Measurements from ENCODE around the gene GTF3C1.
"Not testable (repeated sequence)": the region's sequence is repeated elsewhere in the genome, so short reads cannot be mapped to it uniquely, and the experiment has no call there.

Gene GTF3C1

GRCh38 chr16:27462846-27463682 lies 86.6 kb downstream of the GTF3C1 start:
- DNase-seq (ENCODE audit: low read depth), result no peak

GRCh38 chr16:27462200-27462845 lies 87.4 kb downstream of the GTF3C1 start:
- no peak for DNase-seq (ENCODE audit: low read depth)

- no peak for DNase-seq (ENCODE audit: low read depth)
Observed at GRCh38 chr16:27461483-27462171, 88.1 kb downstream of the GTF3C1 start.

DNA sequence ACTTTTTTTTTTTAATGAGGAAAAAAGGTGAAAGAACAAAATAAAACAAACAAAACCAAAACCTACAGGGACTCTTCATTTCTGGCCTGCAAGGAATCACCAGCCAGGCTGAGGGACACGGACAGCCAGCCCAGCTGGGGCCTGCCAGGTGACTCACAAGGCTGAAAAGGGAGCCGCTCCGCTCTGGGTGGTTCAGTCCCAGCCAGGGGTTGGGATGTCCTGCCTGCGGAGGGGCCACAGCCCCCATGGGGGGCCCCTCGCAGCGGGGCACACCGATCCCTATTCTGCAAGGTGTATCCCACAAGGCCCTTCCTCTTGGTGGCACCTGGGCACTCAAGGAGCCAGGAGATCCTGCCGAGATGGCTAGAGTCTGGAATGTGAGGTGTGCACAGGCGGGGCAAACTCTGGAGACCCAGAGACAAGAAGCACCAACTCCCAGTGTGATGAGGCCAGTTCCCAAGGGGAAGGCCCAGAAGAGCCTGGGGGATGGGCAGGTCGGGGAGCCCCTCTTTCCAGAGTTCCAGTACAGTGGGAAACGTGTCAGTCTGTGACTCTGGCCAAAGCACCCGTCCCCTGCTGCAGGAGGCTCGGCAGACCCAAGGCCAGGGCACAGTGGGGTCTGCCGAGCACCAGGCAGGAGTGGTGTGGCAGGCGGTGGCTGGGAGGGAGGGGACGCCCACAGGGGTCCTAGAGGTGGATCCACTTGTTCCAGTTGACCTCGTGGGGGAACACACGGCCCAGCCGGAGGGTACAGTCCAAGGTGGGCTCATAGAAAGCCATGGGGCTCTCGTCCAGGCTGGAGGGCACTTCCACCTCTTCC lies 88.8 kb downstream of the GTF3C1 start:
- no peak for DNase-seq (ENCODE audit: low read depth)

- DNase-seq (ENCODE audit: low read depth), result no peak
Observed at GRCh38 chr16:27460213-27460612, 89.5 kb downstream of the GTF3C1 start.

DNA sequence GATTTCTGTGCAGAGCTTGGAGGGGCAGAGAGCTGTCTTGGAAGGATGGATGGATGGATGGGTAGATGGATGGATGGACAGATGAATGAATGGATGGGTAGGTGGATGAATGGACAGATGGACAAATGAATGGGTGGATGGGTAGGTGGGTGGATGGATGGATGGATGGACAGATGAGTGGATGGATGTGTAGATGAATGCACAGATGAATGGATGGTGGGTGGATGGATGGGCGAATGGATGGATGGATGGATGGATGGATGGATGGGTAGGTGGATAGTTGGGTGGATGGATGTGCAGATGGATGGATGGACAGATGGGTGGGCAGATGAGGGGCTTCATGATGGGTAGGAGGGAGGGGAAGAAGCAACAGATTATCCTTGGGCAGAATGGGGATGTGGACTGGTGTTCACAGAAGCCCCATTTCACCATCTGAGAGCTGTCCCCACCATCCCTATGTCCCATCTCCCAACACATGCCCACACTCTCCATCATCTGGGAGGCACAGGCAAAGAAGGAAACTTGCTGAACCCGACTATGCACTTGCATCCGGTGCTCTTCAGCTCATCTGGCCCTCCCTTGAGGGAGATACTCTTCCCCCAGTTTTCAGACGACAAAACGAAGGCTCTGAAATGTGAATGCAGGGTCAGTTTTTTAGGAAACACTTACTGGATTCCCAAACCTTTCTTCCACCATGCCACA lies 90.6 kb downstream of the GTF3C1 start:
- no peak for DNase-seq (ENCODE audit: low read depth)

- DNase-seq (ENCODE audit: low read depth), result no peak
Observed at GRCh38 chr16:27458258-27458657, 91.5 kb downstream of the GTF3C1 start.

GRCh38 chr16:27457605-27457900 lies 92.2 kb downstream of the GTF3C1 start:
- DNase-seq (ENCODE audit: low read depth), result not testable (repeated sequence)

- DNase-seq (ENCODE audit: low read depth), result no peak
Observed at GRCh38 chr16:27455700-27456099, 94.0 kb downstream of the GTF3C1 start.

DNA sequence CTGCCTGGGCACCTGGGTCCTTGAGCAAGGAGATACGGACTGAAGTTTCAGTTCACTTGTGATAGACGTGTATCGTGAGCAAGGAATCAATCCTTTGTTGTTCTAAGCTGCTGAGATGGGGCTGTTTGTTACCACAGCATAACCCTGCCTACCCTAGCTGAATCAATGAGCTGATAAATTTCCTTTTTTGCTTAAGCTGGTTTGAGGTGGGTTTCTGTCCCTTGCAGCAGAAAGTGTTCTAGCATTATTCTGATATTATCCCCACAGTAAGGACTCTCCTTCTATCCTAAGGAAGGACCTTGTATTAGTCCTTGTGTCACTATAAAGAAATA lies 96.3 kb downstream of the GTF3C1 start:
- DNase-seq (ENCODE audit: low read depth), result no peak

DNA sequence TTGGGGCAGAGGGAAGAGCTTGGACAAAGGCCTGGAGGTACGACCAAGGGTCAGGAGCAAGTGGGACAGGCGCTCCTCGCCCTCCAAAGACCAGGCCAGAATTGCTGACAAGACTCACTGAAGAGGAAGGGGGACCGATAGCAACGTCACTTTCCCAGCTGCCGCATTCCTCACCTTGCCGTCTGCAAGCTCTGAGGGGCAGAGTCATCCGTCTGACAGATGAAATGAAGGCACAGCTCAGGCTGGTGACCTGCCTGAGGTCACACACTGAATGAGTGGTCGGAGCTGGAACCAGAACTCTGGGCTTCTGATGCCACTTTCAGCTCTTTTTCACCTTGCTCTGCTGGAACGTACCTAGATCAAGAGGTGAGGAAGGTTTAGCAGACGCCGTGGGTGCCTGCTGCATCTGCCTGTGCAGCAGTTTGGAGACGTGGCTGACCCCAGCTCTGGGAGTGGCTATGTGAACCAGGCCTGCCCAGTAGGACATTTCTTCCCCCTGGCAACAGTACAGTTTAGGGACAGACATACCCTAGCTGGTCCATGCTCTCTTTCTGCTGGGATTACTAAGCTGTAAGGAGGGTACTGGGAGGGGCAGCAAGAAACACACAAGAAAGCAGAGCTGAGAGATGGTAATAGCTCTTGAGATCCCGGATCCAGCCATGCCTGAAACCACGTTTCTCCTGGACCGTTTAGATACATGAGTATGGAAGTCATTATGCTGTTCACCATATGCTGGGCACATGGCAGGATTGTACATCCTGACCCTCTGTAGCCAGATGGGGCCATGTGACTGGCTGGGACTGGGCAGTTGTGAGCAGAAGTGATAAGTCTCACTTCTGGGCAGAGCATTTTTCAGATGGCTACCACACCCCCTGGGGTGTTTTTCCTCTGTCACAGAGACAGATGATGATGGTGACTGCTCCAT lies 96.9 kb downstream of the GTF3C1 start:
- DNase-seq (ENCODE audit: low read depth), result no peak

- DNase-seq (ENCODE audit: low read depth), result no peak
Observed at GRCh38 chr16:27450196-27450549, 99.5 kb downstream of the GTF3C1 start.

- DNase-seq (ENCODE audit: low read depth), result peak; percentile 69
Observed at GRCh38 chr16:27449434-27450195, 100.1 kb downstream of the GTF3C1 start.

DNA sequence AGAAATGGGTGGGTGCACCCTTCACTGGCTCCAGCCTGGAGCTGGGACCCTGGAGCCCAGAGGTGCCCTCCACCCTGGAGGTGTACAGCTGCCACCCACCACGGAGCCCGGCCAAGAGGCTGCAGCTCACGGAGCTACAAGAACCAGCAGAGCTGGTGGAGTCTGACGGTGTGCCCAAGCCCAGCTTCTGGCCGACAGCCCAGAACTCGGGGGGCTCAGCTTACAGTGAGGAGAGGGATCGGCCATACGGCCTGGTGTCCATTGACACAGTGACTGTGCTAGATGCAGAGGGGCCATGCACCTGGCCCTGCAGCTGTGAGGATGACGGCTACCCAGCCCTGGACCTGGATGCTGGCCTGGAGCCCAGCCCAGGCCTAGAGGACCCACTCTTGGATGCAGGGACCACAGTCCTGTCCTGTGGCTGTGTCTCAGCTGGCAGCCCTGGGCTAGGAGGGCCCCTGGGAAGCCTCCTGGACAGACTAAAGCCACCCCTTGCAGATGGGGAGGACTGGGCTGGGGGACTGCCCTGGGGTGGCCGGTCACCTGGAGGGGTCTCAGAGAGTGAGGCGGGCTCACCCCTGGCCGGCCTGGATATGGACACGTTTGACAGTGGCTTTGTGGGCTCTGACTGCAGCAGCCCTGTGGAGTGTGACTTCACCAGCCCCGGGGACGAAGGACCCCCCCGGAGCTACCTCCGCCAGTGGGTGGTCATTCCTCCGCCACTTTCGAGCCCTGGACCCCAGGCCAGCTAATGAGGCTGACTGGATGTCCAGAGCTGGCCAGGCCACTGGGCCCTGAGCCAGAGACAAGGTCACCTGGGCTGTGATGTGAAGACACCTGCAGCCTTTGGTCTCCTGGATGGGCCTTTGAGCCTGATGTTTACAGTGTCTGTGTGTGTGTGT lies 100.9 kb downstream of the GTF3C1 start:
- no peak for DNase-seq (ENCODE audit: low read depth)

GRCh38 chr16:27447301-27447700 lies 102.4 kb downstream of the GTF3C1 start:
- DNase-seq (ENCODE audit: low read depth), result no peak

DNA sequence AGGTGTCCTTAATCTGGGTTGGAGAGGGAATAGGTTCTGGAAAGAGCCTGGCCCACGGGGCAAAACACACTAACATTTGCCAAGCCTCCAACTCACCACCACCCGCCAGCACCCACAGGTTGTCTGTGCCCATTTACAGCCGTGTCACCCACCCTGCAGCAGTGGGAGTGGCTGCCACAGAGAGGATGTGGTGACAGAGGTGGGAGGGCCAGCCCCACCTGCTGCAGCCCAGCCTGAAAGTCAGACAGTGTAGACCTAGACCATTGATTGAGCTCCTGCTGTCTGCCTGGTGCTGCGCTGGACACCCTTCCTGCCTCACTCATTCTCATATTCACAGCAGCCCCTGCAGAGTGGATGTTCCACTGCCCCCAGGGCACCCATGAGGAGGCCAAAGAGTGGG lies 103.0 kb downstream of the GTF3C1 start:
- peak; percentile 66 for DNase-seq (ENCODE audit: low read depth)

- no peak for DNase-seq (ENCODE audit: low read depth)
Observed at GRCh38 chr16:27445502-27446175, 104.1 kb downstream of the GTF3C1 start.

GRCh38 chr16:27444470-27444869 lies 105.2 kb downstream of the GTF3C1 start:
- no peak for DNase-seq (ENCODE audit: low read depth)

All from stimulated activated CD8-positive, alpha-beta memory T cell treated with anti-CD3 and anti-CD28 coated beads, Interleukin-12 subunit alpha, Interleukin-12 subunit beta, amount 100 ng/mL, for 1 hour (primary cell).